Gastrocnemius medialis (tissue), 4 donors: ENCODE data around the gene CDR2. TPM values are rescaled to one million over a fixed set of nuclear protein-coding genes. Genes with fewer than 3 reads are reported as not detected.

ENCODE experiments used
- ATAC-seq, 2 donors: fragments of 150-250 bp; one replicate each; pipeline ENCODE4 v1.9.1; 2016
- DNase-seq, 2 donors: peaks; one replicate each; pipeline ENCODE4 v3.0.0-alpha.2; 2019
- H3K27ac ChIP-seq, 4 donors: fragments of 200-600 bp; sonication (generic); 1 replicate in 1 of 4; 2 replicates in 3 of 4; pipeline ENCODE4 v1.5.1; 2016 to 2018; ENCODE audit warnings: mild to moderate bottlenecking in 2 of 4, moderate library complexity in 1 of 4
- H3K27me3 ChIP-seq, 3 donors: fragments of 200-600 bp; sonication (generic) in 2 of 3; 1 replicate in 1 of 3; 2 replicates in 2 of 3; pipeline versions ENCODE4 v1.5.1 to v1.6.0; 2016 to 2019; ENCODE audit warnings: mild to moderate bottlenecking in 1 of 3, moderate library complexity in 1 of 3
- H3K36me3 ChIP-seq, 2 donors: fragments of 200-600 bp; sonication (generic) in 1 of 2; one replicate each; pipeline ENCODE4 v1.5.1; 2017 to 2018
- H3K4me1 ChIP-seq, 2 donors: fragments of 200-600 bp; sonication (generic) in 1 of 2; one replicate each; pipeline ENCODE4 v1.5.1; 2016 to 2017; ENCODE audit warnings: mild to moderate bottlenecking in 2 of 2
- H3K4me3 ChIP-seq, 4 donors: fragments of 200-600 bp; sonication (generic) in 3 of 4; 1 replicate in 1 of 4; 2 replicates in 3 of 4; pipeline ENCODE4 v1.5.1; 2016 to 2019; ENCODE audit warnings: mild to moderate bottlenecking in 2 of 4
- H3K9me3 ChIP-seq, 3 donors: fragments of 200-600 bp; sonication (generic) in 2 of 3; 1 replicate in 1 of 3; 2 replicates in 2 of 3; pipeline ENCODE4 v1.5.1; 2016 to 2019
- POLR2A ChIP-seq, 2 donors: fragments of 450-650 bp; IDR thresholded peaks; one replicate each; pipeline ENCODE4 v1.6.1; 2017; ENCODE audit warnings: antibody characterized with exemption in 2 of 2, mild to moderate bottlenecking in 2 of 2, moderate library complexity in 2 of 2
- in situ Hi-C, 4 donors: fragments of 200-750 bp; cut with MboI; loops; one replicate each; pipeline versions ENCODE4 v1.15.0 to v1.8.0; 2017; ENCODE audit warnings: low sequenced_read_pairs in 4 of 4
- intact Hi-C: fragments of 100-400 bp; cut with DNase I; formaldehyde crosslinking; loops from one replicate; pipeline ENCODE4 v1.15.1; 2023; ENCODE audit warnings: low total_unique reads
- total RNA-seq, 4 donors: library from RNA; depleted of rRNA; stranded (reverse); fragments of >200 nt; gene quantifications; one replicate each; pipeline versions ENCODE4 v1.1.0 to v1.2.3, GENCODE V29; 2016
- TF ChIP-seq, protein P1 (sequence below), 5 experiments: fragments of 450-650 bp in 3 of 5; fragments of 200-600 bp in 2 of 5; sonication (generic) in 2 of 5; IDR thresholded peaks in 4 of 5; conservative IDR thresholded peaks in 1 of 5; 1 replicate in 4 of 5; 2 replicates in 1 of 5; pipeline ENCODE4 v1.5.1; 2016 to 2019; ENCODE audit warnings: antibody characterized with exemption in 5 of 5, mild to moderate bottlenecking in 3 of 5, moderate library complexity in 3 of 5

CDR2 gene
- total RNA-seq, 4 donors from 2014 or later, result 4.1 to 7.6 (median 7.3) TPM

DNA sequence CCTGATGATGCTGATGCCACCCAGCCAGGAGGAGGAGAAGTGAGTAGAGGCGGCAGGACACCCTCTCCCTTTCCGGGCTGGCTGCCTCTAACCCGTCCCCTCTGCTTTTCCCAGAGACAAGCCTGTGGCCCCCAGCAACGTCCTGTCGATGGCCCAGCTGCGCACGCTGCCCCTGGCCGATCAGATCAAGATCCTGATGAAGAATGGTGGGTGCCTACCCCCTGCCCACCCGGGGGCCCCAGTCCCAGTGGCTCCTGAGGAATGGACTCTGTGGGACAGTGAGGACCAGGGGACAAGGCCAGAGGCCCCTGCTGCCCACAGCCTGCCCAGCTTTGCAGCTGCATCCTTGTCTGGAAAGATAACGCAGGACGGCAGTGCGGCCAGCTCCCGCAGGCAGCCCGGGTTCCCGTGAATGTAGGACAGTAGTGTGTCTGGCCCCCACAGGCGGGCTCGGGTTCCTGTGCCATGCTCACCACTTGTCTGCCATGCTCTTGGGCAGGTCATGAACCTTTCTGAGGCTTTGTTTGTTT is 57.4 kb downstream of the CDR2 start:
- no peak for TF ChIP-seq POLR2A (IDR thresholded peaks at IDR 0.05)
- TF ChIP-seq, protein P1, sequence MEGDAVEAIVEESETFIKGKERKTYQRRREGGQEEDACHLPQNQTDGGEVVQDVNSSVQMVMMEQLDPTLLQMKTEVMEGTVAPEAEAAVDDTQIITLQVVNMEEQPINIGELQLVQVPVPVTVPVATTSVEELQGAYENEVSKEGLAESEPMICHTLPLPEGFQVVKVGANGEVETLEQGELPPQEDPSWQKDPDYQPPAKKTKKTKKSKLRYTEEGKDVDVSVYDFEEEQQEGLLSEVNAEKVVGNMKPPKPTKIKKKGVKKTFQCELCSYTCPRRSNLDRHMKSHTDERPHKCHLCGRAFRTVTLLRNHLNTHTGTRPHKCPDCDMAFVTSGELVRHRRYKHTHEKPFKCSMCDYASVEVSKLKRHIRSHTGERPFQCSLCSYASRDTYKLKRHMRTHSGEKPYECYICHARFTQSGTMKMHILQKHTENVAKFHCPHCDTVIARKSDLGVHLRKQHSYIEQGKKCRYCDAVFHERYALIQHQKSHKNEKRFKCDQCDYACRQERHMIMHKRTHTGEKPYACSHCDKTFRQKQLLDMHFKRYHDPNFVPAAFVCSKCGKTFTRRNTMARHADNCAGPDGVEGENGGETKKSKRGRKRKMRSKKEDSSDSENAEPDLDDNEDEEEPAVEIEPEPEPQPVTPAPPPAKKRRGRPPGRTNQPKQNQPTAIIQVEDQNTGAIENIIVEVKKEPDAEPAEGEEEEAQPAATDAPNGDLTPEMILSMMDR (IDR thresholded peaks at IDR 0.05 in 4 of 5, conservative IDR thresholded peaks at IDR 0.05 in 1 of 5), result no peak
- DNase-seq, result no peak

DNA sequence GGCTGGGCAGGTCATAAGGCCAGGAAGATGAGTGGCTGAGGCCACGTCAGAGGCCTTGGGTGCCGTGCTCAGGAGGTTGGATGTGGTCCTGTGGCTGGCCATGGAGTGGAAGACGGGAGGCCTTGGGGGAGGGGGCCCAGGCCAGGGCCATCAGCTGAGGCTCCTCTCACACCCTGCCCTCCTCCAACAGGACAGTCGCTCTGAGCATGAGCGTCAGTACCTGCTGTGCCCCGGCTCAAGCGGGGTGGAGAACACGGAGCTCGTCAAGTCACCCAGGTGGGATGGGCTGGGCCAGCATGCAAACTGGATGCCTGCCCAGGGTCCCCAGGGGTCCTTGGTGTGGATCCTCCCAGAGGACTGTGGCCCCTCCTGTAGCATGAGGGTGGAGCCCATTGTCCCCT is 58.0 kb downstream of the CDR2 start:
- no peaks in the 10 kb centered on the region for H3K9me3 ChIP-seq
- H3K27me3 ChIP-seq, result no peaks in the 10 kb centered on the region
- peaks cover 0 to 86% of the 10 kb centered on the region in 2 donors for H3K36me3 ChIP-seq
- no peak overlapping the region for H3K4me3 ChIP-seq
- ATAC-seq (no peak), DNase-seq (no peak)
- H3K27ac ChIP-seq, result no peak overlapping the region
- H3K4me1 ChIP-seq, result peaks cover 1 to 11% of the 10 kb centered on the region in 2 donors
- intact Hi-C loops, result loop anchor here (5.0 kb wide), 1 partner anchor 56 kb away; the partner anchor contains the start of gene CDR2
- TF ChIP-seq, protein P1 (IDR thresholded peaks at IDR 0.05 in 4 of 5, conservative IDR thresholded peaks at IDR 0.05 in 1 of 5), result no peak
- in situ Hi-C loops, result no loop called here

More for the DNA sequence above, 57.4 kb downstream of the CDR2 start:
- intact Hi-C loops, result loop anchor here (5.0 kb wide), 1 partner anchor 55 kb away; the partner anchor contains the start of gene CDR2
- Histone ChIP-seq H3K4me1 (peaks cover 6 to 18% of the 10 kb centered on the region in 2 donors), H3K36me3 (peaks cover 0 to 79% of the 10 kb centered on the region in 2 donors), H3K27me3 (no peaks in the 10 kb centered on the region), H3K27ac (peak overlapping the region in 2 of 4 donors; percentile 55 to 77), H3K9me3 (no peaks in the 10 kb centered on the region), H3K4me3 (no peak overlapping the region)
- in situ Hi-C loops, result no loop called here
- ATAC-seq, result no peak

DNA sequence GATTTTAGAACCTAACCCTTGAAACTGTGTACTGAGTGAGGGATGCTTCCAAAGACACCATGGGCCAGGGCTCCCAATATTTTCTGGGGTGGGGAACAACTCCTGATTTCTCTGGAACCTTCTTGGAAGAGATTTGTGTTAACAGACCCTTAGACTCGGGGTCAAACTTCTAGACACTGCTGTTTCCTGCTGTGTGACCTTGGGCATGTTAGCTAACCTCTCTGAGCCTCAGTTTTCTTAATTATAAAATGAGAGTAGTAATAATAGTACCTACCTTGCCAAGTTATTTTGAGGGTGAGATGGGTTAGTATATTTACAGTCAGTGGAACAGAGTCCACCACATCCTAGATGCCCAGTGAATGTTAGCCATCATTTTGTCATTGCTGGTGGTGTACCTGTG is 58.4 kb downstream of the CDR2 start:
- Histone ChIP-seq H3K27ac (no peak overlapping the region), H3K4me3 (no peak overlapping the region), H3K9me3 (no peaks in the 10 kb centered on the region), H3K27me3 (no peaks in the 10 kb centered on the region), H3K36me3 (peaks cover 0 to 90% of the 10 kb centered on the region in 2 donors), H3K4me1 (peaks cover 0 to 10% of the 10 kb centered on the region in 2 donors)
- DNase-seq (no peak), ATAC-seq (no peak)
- TF ChIP-seq, protein P1 (IDR thresholded peaks at IDR 0.05 in 4 of 5, conservative IDR thresholded peaks at IDR 0.05 in 1 of 5), result no peak
- TF ChIP-seq POLR2A (IDR thresholded peaks at IDR 0.05), result no peak
- intact Hi-C loops (loop anchor here (5.0 kb wide), 1 partner anchor 56 kb away; the partner anchor contains the start of gene CDR2), in situ Hi-C loops (no loop called here)

DNA sequence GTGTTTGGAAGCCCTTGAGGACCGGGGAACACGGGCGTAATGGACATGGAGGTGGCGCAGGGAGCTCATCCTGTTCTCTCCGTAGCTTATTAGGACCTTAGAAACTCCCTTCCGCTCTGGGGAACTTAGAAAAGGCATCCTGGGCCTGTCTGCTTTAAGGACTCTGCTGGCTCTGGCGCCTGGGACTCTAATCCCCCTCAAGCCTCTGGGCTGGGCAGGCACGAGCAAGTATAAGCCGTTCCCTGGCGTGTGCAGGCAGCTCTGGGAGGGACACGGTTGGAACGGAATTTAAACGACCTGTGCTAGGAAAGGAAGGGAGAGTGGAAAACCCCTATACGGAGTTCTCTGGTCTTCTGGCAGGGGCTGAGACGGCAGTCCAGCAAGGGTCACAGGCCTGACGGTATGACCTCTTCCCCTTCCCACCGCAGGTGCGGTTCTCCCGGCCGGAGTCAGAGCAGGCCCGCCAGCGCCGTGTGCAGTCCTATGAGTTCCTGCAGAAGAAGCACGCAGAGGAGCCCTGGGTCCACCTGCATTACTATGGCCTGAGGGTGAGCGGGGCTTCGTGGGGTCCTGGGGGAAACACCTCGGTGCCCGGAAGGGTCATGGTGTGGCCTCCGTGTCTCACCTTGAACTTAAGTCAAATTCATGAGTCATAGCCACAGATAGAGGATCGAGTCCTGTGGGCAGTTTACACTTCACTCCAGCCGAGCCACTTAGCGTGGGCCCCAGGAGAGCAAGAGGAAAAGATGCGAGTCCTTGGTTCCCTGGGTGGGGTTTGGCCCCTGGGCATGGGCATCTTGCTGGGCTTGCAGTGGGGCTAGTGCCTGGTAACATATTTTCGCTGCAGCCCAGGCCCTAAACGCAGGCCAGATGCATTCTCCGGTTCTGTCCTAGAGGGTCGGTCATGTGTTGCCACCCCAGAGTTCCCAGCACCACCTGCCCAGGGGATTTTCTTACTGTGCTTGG is 59.5 kb downstream of the CDR2 start:
- Histone ChIP-seq H3K27ac (no peak overlapping the region), H3K4me3 (no peak overlapping the region), H3K9me3 (no peaks in the 10 kb centered on the region), H3K4me1 (peaks cover 0 to 10% of the 10 kb centered on the region in 2 donors), H3K36me3 (peaks cover 2 to 94% of the 10 kb centered on the region in 2 donors), H3K27me3 (no peaks in the 10 kb centered on the region)
- in situ Hi-C loops (no loop called here), intact Hi-C loops (loop anchor here (5.0 kb wide), 1 partner anchor 57 kb away; the partner anchor contains the start of gene CDR2)
- DNase-seq, result no peak
- TF ChIP-seq, protein P1 (IDR thresholded peaks at IDR 0.05 in 4 of 5, conservative IDR thresholded peaks at IDR 0.05 in 1 of 5), result no peak
- no peak for TF ChIP-seq POLR2A (IDR thresholded peaks at IDR 0.05)
- ATAC-seq, result no peak
